Measurements from ENCODE around the gene MMADHC. TPM values are rescaled to one million over a fixed set of nuclear protein-coding genes. Genes with fewer than 3 reads are reported as not detected.

Gene MMADHC
- total RNA-seq, 1 experiment from 2014 or later = 149 TPM

GRCh38 chr2:149537092-149537726 is 50.4 kb downstream of the MMADHC start:
- no peak overlapping the region for H3K4ac ChIP-seq (ENCODE audit: low read depth, low read length)
- H3K79me1 ChIP-seq (ENCODE audit: insufficient read depth, low read depth, low read length, poor library complexity, severe bottlenecking) = no peaks in the 10 kb centered on the region
- no peaks in the 10 kb centered on the region for H3K36me3 Mint-ChIP-seq (ENCODE audit: insufficient read depth in 1 of 3, low read depth in 3 of 3)
- no peak overlapping the region for H4K5ac ChIP-seq (ENCODE audit: insufficient read length, low read depth, low read length)
- no peak overlapping the region for H3K18ac ChIP-seq (ENCODE audit: insufficient read length, low read depth, low read length)
- no peak overlapping the region for H3K27ac ChIP-seq (ENCODE audit: insufficient read length, low read depth, low read length)
- no peak overlapping the region for H2BK12ac ChIP-seq (ENCODE audit: insufficient read length, low read depth, low read length)
- H3K14ac ChIP-seq (ENCODE audit: insufficient read depth, low read length) = no peak overlapping the region
- no peaks in the 10 kb centered on the region for H4K20me1 ChIP-seq (ENCODE audit: control insufficient read depth, insufficient read depth, insufficient read length)
- H4K8ac ChIP-seq (replicated peaks; ENCODE audit: insufficient read length, low read depth, low read length) = no peak overlapping the region
- H3K4me2 ChIP-seq (ENCODE audit: insufficient read depth, insufficient read length, low read length) = no peak overlapping the region
- no peaks in the 10 kb centered on the region for H3K9me3 ChIP-seq (ENCODE audit: control insufficient read depth, low read depth, low read length)
- no peak overlapping the region for H4K91ac ChIP-seq (ENCODE audit: insufficient read length, low read depth, low read length)
- H3K4me1 ChIP-seq (ENCODE audit: insufficient read depth, low read length) = no peaks in the 10 kb centered on the region
- no peak overlapping the region for H2AFZ ChIP-seq (ENCODE audit: low read length)
- H3K27ac Mint-ChIP-seq = no peak overlapping the region
- no peak for DNase-seq
- no peak overlapping the region for H2BK15ac ChIP-seq (ENCODE audit: low read depth, low read length)
- H3K27me3 ChIP-seq (ENCODE audit: insufficient read depth, low read length) = no peaks in the 10 kb centered on the region
- no peak overlapping the region for H3K56ac ChIP-seq (ENCODE audit: insufficient read length, low read depth, low read length)
- H2BK5ac ChIP-seq (ENCODE audit: insufficient read length, low read length) = no peak overlapping the region
- H3K9ac ChIP-seq (ENCODE audit: extremely low read depth, insufficient read length, low read length) = no peak overlapping the region
- no peaks in the 10 kb centered on the region for H3K4me1 Mint-ChIP-seq
- TF ChIP-seq CTCF (conservative IDR thresholded peaks at IDR 0.05) = no peak
- no peak overlapping the region for H3K23ac ChIP-seq (ENCODE audit: insufficient read length, low read depth, low read length)
- H3K23me2 ChIP-seq (ENCODE audit: insufficient read length, low read depth, low read length, poor library complexity, severe bottlenecking) = no peaks in the 10 kb centered on the region
- no peak overlapping the region for H2BK120ac ChIP-seq (ENCODE audit: low read depth, low read length, poor library complexity, severe bottlenecking)
- H3K27me3 Mint-ChIP-seq (ENCODE audit: low read depth) = peaks cover 2% of the 10 kb centered on the region; the same call in 1 of the 2 replicates
- no peak overlapping the region for H3K4me3 Mint-ChIP-seq
- no peak overlapping the region for H3T11ph ChIP-seq (ENCODE audit: low read length)
- no peaks in the 10 kb centered on the region for H3K79me2 ChIP-seq (ENCODE audit: insufficient read depth, low read length)
- no peak overlapping the region for H2BK20ac ChIP-seq (ENCODE audit: low read depth, low read length, poor library complexity, severe bottlenecking)
- no peak overlapping the region for H2AK5ac ChIP-seq (ENCODE audit: insufficient read length, low read length)
- H3K9me3 Mint-ChIP-seq = no peaks in the 10 kb centered on the region
- no CpG with 5 or more reads among the region's 1 CpG for WGBS (ENCODE audit: extremely low coverage, insufficient read length, low lambda C conversion rate)

All from H9 (cell line).